A172 (cell line): ENCODE measurements around the gene EFHC2. TPM values are rescaled to one million over a fixed set of nuclear protein-coding genes. Genes with fewer than 3 reads are reported as not detected.

ENCODE experiments used
- DNase-seq: peaks from one replicate; pipeline ENCODE4 v3.0.0-alpha.2; 2015; ENCODE audit warnings: low spot score
- total RNA-seq: library from RNA; depleted of rRNA; stranded (reverse); fragments of >200 nt; shearing (Covaris generic); gene quantifications from 2 replicates; pipeline ENCODE4 v1.2.3, GENCODE V29; 2014; rRNA removed

EFHC2 gene
- 0.55 and 0.91 TPM in 2 replicates for total RNA-seq

- DNase-seq, result no peak
These were observed at the start of gene EFHC2 for GRCh38 chrX:44343412-44344141. EFHC2 (minus strand) TSS chrX:44343672; CDS start chrX:44343588, 84 bp downstream.

GRCh38 chrX:44392767-44393166, 49.3 kb upstream of the EFHC2 start:
- no peak for DNase-seq

- no peak for DNase-seq
These were observed 41.3 kb upstream of the EFHC2 start for GRCh38 chrX:44384688-44385338.

- no peak for DNase-seq
These were observed 39.4 kb upstream of the EFHC2 start for GRCh38 chrX:44382871-44383270.

- no peak for DNase-seq
These were observed 9.3 kb upstream of the EFHC2 start for GRCh38 chrX:44352758-44353157.

- DNase-seq, result no peak
These were observed 6.1 kb upstream of the EFHC2 start for GRCh38 chrX:44349561-44349960.

- no peak for DNase-seq
These were observed 1.2 kb upstream of the EFHC2 start for GRCh38 chrX:44344687-44345086.

- no peak for DNase-seq
These were observed 722 bp upstream of the EFHC2 start for GRCh38 chrX:44344194-44344593.

- DNase-seq, result no peak
These were observed 606 bp downstream of the EFHC2 start for GRCh38 chrX:44342866-44343265.

- DNase-seq, result no peak
These were observed 5.1 kb downstream of the EFHC2 start for GRCh38 chrX:44338361-44338760.

- DNase-seq, result no peak
These were observed 11.0 kb downstream of the EFHC2 start for GRCh38 chrX:44332437-44332836.

- DNase-seq, result no peak
These were observed 13.2 kb downstream of the EFHC2 start for GRCh38 chrX:44330227-44330626.

- no peak for DNase-seq
These were observed 23.9 kb downstream of the EFHC2 start for GRCh38 chrX:44319550-44319949.

GRCh38 chrX:44317181-44317580, 26.3 kb downstream of the EFHC2 start:
- no peak for DNase-seq

GRCh38 chrX:44314808-44315207, 28.7 kb downstream of the EFHC2 start:
- no peak for DNase-seq

GRCh38 chrX:44314259-44314734, 29.2 kb downstream of the EFHC2 start:
- DNase-seq, result peak; percentile 37

- DNase-seq, result no peak
These were observed 31.1 kb downstream of the EFHC2 start for GRCh38 chrX:44312421-44312820.

- no peak for DNase-seq
These were observed 33.2 kb downstream of the EFHC2 start for GRCh38 chrX:44310227-44310626.

GRCh38 chrX:44308869-44309268, 34.6 kb downstream of the EFHC2 start:
- no peak for DNase-seq

GRCh38 chrX:44306356-44306755, 37.1 kb downstream of the EFHC2 start:
- peak; percentile 45 for DNase-seq

GRCh38 chrX:44305921-44306320, 37.6 kb downstream of the EFHC2 start:
- DNase-seq, result peak; percentile 1

- no peak for DNase-seq
These were observed 40.4 kb downstream of the EFHC2 start for GRCh38 chrX:44303119-44303518.

- no peak for DNase-seq
These were observed 44.3 kb downstream of the EFHC2 start for GRCh38 chrX:44299177-44299576.
